Loucy (cell line): ENCODE results near the gene CTSA.

Experiments
- EZH2phosphoT487 ChIP-seq: fragments of 200-600 bp; IDR thresholded peaks from 2 replicates; pipeline ENCODE4 v1.6.1; 2018; ENCODE audit warnings: antibody characterized with exemption, mild to moderate bottlenecking, moderate library complexity, borderline replicate concordance
- TF ChIP-seq, protein P1 (sequence below): fragments of 200-600 bp; sonication (generic); conservative IDR thresholded peaks from 2 replicates; pipeline ENCODE4 v1.5.1; 2014; ENCODE audit warnings: mild to moderate bottlenecking, antibody characterized with exemption, low read length

DNA sequence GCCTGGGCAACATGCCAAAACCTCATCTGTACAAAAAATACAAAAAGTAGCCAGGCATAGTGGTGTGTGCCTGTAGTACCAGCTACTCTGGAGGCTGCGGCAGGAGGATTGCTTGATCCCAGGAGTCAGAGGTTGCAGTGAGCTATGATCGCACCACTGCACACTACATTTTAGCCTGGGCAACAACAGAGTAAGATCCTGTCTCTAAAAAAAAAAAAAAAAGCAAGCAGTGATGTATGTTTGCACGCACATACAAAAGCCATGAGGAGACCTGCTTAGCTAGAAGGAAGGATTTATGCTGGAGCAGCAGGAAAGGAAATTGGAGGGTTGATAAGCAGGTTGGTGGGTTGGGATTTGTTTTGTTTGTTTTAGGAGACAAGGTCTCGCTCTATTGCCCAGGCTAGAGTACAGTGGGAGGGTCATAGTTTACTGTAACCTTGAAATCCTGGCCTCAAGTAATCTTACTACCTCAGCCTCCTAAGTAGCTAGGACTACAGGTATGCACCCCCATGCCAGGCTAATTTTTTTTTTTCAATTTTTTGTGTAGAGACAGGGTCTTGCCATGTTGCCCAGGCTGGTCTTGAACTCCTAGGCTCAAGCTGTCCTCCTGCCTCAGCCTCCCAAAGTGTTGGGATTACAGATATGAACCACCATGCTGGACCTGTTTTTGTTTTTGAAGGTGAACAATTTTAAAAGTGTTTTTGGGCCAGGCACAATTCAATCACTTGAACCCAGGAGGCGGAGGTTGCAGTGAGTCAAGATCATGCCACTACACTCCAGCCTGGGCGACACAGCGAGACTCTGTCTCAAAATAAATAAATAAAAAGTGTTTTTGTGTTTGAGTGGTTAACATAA lies 29.7 kb upstream of the CTSA start:
- TF ChIP-seq, protein P1, sequence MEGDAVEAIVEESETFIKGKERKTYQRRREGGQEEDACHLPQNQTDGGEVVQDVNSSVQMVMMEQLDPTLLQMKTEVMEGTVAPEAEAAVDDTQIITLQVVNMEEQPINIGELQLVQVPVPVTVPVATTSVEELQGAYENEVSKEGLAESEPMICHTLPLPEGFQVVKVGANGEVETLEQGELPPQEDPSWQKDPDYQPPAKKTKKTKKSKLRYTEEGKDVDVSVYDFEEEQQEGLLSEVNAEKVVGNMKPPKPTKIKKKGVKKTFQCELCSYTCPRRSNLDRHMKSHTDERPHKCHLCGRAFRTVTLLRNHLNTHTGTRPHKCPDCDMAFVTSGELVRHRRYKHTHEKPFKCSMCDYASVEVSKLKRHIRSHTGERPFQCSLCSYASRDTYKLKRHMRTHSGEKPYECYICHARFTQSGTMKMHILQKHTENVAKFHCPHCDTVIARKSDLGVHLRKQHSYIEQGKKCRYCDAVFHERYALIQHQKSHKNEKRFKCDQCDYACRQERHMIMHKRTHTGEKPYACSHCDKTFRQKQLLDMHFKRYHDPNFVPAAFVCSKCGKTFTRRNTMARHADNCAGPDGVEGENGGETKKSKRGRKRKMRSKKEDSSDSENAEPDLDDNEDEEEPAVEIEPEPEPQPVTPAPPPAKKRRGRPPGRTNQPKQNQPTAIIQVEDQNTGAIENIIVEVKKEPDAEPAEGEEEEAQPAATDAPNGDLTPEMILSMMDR, result no peak
- TF ChIP-seq EZH2phosphoT487, result no peak
